GM12878 (cell line): ENCODE data around the gene HSF4. TPM values are rescaled to one million over a fixed set of nuclear protein-coding genes. Genes with fewer than 3 reads are reported as not detected.

Experiments used
- ATAC-seq: fragments of 200-7000 bp; cut with Tn5 transposase; 3 replicates; pipeline ENCODE4 v1.9.1; 2020; ENCODE audit warnings: mild to moderate bottlenecking, moderate library complexity
- BruUV-seq: library from RNA; stranded (reverse); fragments of 400-500 nt; replicated peaks from 2 replicates; lab custom pipeline; 2021; lab: Mats Ljungman, UMichigan
- CTCF ChIA-PET: fragments of 300-600 bp; sonication (Branson Sonifier 250); formaldehyde crosslinking; extraction: SDS; loops from one replicate; lab custom pipeline; 2021; ENCODE audit warnings: inconsistent platforms; lab: Yijun Ruan, JAX
- POLR2A ChIA-PET: fragments of 350-600 bp; formaldehyde crosslinking; extraction: SDS; loops from one replicate; lab custom pipeline; 2021; ENCODE audit warnings: inconsistent platforms; lab: Charles Lee
- RAD21 ChIA-PET: fragments of 300-600 bp; sonication (Branson Sonifier 250); formaldehyde crosslinking; loops from one replicate; lab custom pipeline; 2023; ENCODE audit warnings: antibody characterized with exemption; ENCODE audit not compliant: unreplicated experiment; lab: Charles Lee
- SMC1A ChIA-PET: fragments of 300-600 bp; sonication (Branson Sonifier 250); formaldehyde crosslinking; loops from one replicate; lab custom pipeline; 2023; ENCODE audit not compliant: unreplicated experiment, uncharacterized antibody; lab: Charles Lee
- DNase-seq: peaks from one replicate; pipeline ENCODE4 v3.0.0-alpha.2; 2011; ENCODE audit warnings: low read depth, low spot score
- FAIRE-seq: peaks from 3 replicates; lab custom pipeline; 2011; peaks lifted over from hg19 to GRCh38; lab: Jason Lieb, UNC
- H2AFZ ChIP-seq: 2 replicates; pipeline ENCODE4 v1.6.0; 2011; ENCODE audit warnings: low read depth, low read length, control low read depth; ENCODE audit not compliant: control insufficient read depth
- H3K27ac ChIP-seq: 2 replicates; pipeline ENCODE4 v1.5.1; 2011; ENCODE audit warnings: control low read depth; ENCODE audit not compliant: control insufficient read depth, insufficient read depth
- H3K27me3 ChIP-seq, 2 experiments: replicated peaks in 1 of 2; 2 replicates each; pipeline versions ENCODE4 v1.6.0 to v1.6.1; 2011; ENCODE audit warnings: low read length in 1 of 2; ENCODE audit not compliant: control insufficient read depth in 2 of 2, insufficient read depth in 2 of 2
- H3K36me3 ChIP-seq, 2 experiments: 2 replicates each; pipeline ENCODE4 v1.5.1; 2011; ENCODE audit warnings: low read length in 1 of 2; ENCODE audit not compliant: control insufficient read depth in 2 of 2, insufficient read depth in 2 of 2
- H3K4me1 ChIP-seq: 2 replicates; pipeline ENCODE4 v1.6.1; 2011; ENCODE audit warnings: mild to moderate bottlenecking, low read length, moderate library complexity, mixed read lengths; ENCODE audit not compliant: control insufficient read depth, insufficient read depth
- H3K4me2 ChIP-seq: 2 replicates; pipeline ENCODE4 v1.6.0; 2011; ENCODE audit warnings: control low read depth; ENCODE audit not compliant: control insufficient read depth, insufficient read depth
- H3K4me3 ChIP-seq: fragments of 200-600 bp; sonication (generic); 2 replicates; pipeline ENCODE4 v1.5.1; 2016
- H3K79me2 ChIP-seq: 2 replicates; pipeline ENCODE4 v1.6.0; 2011; ENCODE audit warnings: low read length; ENCODE audit not compliant: control insufficient read depth, insufficient read depth
- H3K9ac ChIP-seq: 2 replicates; pipeline ENCODE4 v1.8.0; 2011; ENCODE audit warnings: low read length, control low read depth, mixed read lengths; ENCODE audit not compliant: control insufficient read depth, insufficient read depth
- H3K9me3 ChIP-seq: replicated peaks from 3 replicates; pipeline ENCODE4 v1.5.1; 2011; ENCODE audit warnings: mild to moderate bottlenecking, low read length; ENCODE audit not compliant: control insufficient read depth, insufficient read depth
- H4K20me1 ChIP-seq: 2 replicates; pipeline ENCODE4 v1.6.0; 2011; ENCODE audit not compliant: control insufficient read depth, insufficient read depth
- HDGF ChIP-seq: fragments of 450-650 bp; IDR thresholded peaks from 2 replicates; pipeline ENCODE4 v1.6.1; 2016; ENCODE audit warnings: antibody characterized with exemption
- IRF5 ChIP-seq: fragments of 450-650 bp; IDR thresholded peaks from 2 replicates; pipeline ENCODE4 v1.6.1; 2017; ENCODE audit warnings: borderline replicate concordance
- LARP7 ChIP-seq: fragments of 450-650 bp; IDR thresholded peaks from 2 replicates; pipeline ENCODE4 v1.6.1; 2017; ENCODE audit warnings: mild to moderate bottlenecking
- MTA2 ChIP-seq: fragments of 450-650 bp; IDR thresholded peaks from 2 replicates; pipeline ENCODE4 v1.6.1; 2016; ENCODE audit warnings: low read depth, mild to moderate bottlenecking, moderate library complexity
- MYB ChIP-seq: fragments of 150-350 bp; IDR thresholded peaks from 2 replicates; pipeline ENCODE4 v1.6.1; 2014; ENCODE audit warnings: mild to moderate bottlenecking, low read depth, low read length, borderline replicate concordance
- RB1 ChIP-seq: fragments of 450-650 bp; formaldehyde crosslinking; IDR thresholded peaks from 2 replicates; pipeline ENCODE4 v1.6.1; 2017; ENCODE audit warnings: mild to moderate bottlenecking, borderline replicate concordance
- SMARCA5 ChIP-seq: fragments of 450-650 bp; IDR thresholded peaks from 2 replicates; pipeline ENCODE4 v1.6.1; 2017; ENCODE audit warnings: mild to moderate bottlenecking
- WGBS: methylation state at CpG from one replicate; pipeline ENCODE4 v1.1.6; 2016; ENCODE audit warnings: low lambda C conversion rate; ENCODE audit not compliant: insufficient replicate concordance, insufficient coverage; ENCODE audit errors: missing lambda C conversion rate; 5-methylcytosine and 5-hydroxymethylcytosine counted together
- in situ Hi-C: fragments of 300-500 bp; cut with MboI; formaldehyde crosslinking; loops from 9 replicates; pipeline ENCODE4 v1.14.3; 2018; ENCODE audit warnings: mixed read lengths
- intact Hi-C: fragments of 100-400 bp; cut with micrococcal nuclease; formaldehyde crosslinking; loops from one replicate; pipeline ENCODE4 v1.14.2; 2022; ENCODE audit not compliant: unreplicated experiment
- polyA plus RNA-seq, 11 experiments: library from polyadenylated mRNA; depleted of rRNA in 4 of 11; unstranded in 6 of 11; stranded (reverse) in 5 of 11; fragments of >200 nt; fragmentation: Nextera tagmentation in 4 of 11; fragmentation: Illumina TruSeq in 1 of 11; extraction: Ambion mirVana in 4 of 11; extraction: Trizol in 1 of 11; gene quantifications; 1 replicate in 1 of 11; 2 replicates in 10 of 11; pipeline versions ENCODE4 v1.2.1 to v1.2.3, GENCODE V29; 2011 to 2016; ENCODE audit warnings: inconsistent platforms in 2 of 11, missing spikeins in 2 of 11, low read depth in 1 of 11
- total RNA-seq, 4 experiments: library from RNA; depleted of rRNA in 3 of 4; stranded (reverse); fragments of >200 nt in 3 of 4; fragmentation: Illumina TruSeq in 1 of 4; extraction: Trizol in 1 of 4; gene quantifications; 2 replicates each; pipeline versions ENCODE4 v1.2.1 to v1.2.3, GENCODE V29; 2013 to 2021
- TF ChIP-seq, protein P1 (sequence below): fragments of 450-650 bp; formaldehyde crosslinking; IDR thresholded peaks from 2 replicates; pipeline ENCODE4 v1.5.0; 2022; ENCODE audit warnings: mild to moderate bottlenecking, missing genetic modification characterization

Gene HSF4
- total and polyA plus RNA-seq, 10 of the 15 experiments (the other 5 are each of a cell fraction or from before 2014, with no cell fraction given), result 0.31 to 9.9 (median 2.6) TPM; not detected in 1

GRCh38 chr16:67173808-67174705 lies 9.5 kb downstream of the HSF4 start (continued):
- TF ChIP-seq IRF5, result no peak
- TF ChIP-seq HDGF, result no peak; the same call in 1 of the 2 replicates
- 0 out of 2 replicates have a peak, but pooled peaks have one; percentile 45 for TF ChIP-seq MTA2

- H3K27ac ChIP-seq, result no peak overlapping the region
- in situ Hi-C loops (no loop called here), intact Hi-C loops (no loop called here)
- H3K9ac ChIP-seq, result no peak overlapping the region
- peaks cover 38% of the 10 kb centered on the region for H3K4me1 ChIP-seq
- no peak for DNase-seq
- peak overlapping the region; percentile 55; the same call in 1 of the 2 replicates for H3K4me3 ChIP-seq
- POLR2A ChIA-PET, result interaction anchor here (1.0 to 10.9 kb wide), 6 partner anchors 8 to 75 kb away, joined by 3 to 137 read pairs (median 4); partner anchors contain the start of genes E2F4, FBXL8, HSF4 and TRADD
- H3K4me2 ChIP-seq, result peak overlapping the region; percentile 99
- no peak for FAIRE-seq
- H3K79me2 ChIP-seq, result no peaks in the 10 kb centered on the region
- H2AFZ ChIP-seq, result peak overlapping the region; percentile 63; the same call in 1 of the 2 replicates
- TF ChIP-seq SMARCA5 (0 out of 2 replicates have a peak, but pooled peaks have one; percentile 27), LARP7 (no peak), RB1 (no peak), HDGF (no peak), MYB (no peak)
- TF ChIP-seq, protein P1, sequence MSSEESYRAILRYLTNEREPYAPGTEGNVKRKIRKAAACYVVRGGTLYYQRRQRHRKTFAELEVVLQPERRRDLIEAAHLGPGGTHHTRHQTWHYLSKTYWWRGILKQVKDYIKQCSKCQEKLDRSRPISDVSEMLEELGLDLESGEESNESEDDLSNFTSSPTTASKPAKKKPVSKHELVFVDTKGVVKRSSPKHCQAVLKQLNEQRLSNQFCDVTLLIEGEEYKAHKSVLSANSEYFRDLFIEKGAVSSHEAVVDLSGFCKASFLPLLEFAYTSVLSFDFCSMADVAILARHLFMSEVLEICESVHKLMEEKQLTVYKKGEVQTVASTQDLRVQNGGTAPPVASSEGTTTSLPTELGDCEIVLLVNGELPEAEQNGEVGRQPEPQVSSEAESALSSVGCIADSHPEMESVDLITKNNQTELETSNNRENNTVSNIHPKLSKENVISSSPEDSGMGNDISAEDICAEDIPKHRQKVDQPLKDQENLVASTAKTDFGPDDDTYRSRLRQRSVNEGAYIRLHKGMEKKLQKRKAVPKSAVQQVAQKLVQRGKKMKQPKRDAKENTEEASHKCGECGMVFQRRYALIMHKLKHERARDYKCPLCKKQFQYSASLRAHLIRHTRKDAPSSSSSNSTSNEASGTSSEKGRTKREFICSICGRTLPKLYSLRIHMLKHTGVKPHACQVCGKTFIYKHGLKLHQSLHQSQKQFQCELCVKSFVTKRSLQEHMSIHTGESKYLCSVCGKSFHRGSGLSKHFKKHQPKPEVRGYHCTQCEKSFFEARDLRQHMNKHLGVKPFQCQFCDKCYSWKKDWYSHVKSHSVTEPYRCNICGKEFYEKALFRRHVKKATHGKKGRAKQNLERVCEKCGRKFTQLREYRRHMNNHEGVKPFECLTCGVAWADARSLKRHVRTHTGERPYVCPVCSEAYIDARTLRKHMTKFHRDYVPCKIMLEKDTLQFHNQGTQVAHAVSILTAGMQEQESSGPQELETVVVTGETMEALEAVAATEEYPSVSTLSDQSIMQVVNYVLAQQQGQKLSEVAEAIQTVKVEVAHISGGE (CRISPR knock-in tag), result no peak
- WGBS, result 52% methylated on average over 31 of the region's 31 CpGs
- H3K27me3 ChIP-seq, result no peaks in the 10 kb centered on the region
- no TSS peak for BruUV-seq
- ATAC-seq, result no peak
- H3K9me3 ChIP-seq, result no peaks in the 10 kb centered on the region
- H4K20me1 ChIP-seq, result no peaks in the 10 kb centered on the region; the same call in 1 of the 2 replicates
- H3K36me3 ChIP-seq, result no peaks in the 10 kb centered on the region
- CTCF ChIA-PET, result interaction anchor here (0.8 to 5.3 kb wide), 11 partner anchors 11 to 223 kb away, joined by 3 to 36 read pairs (median 3); partner anchors contain the start of genes FBXL8 and TRADD
- SMC1A ChIA-PET, result interaction anchor here (1.3 to 2.4 kb wide), 4 partner anchors 11 to 157 kb away, joined by 4 to 9 read pairs (median 6); no protein-coding TSS in a partner anchor
- RAD21 ChIA-PET, result interaction anchor here (1.1 to 2.7 kb wide), 6 partner anchors 11 to 157 kb away, joined by 4 to 8 read pairs (median 6); partner anchors contain the start of genes FBXL8 and TRADD
Measured at GRCh38 chr16:67174706-67175231, 10.2 kb downstream of the HSF4 start.
